BLaER1 treated with 17β-estradiol and CSF1 and Interleukin-3, amounts not matched to agents 10 nM and 100 nM (cell line): ENCODE data around the gene RBPJ.
A peak's percentile ranks its signal among the peaks of the same experiment; 100 is the strongest.

Source experiments
- H3K27ac ChIP-seq, 11 experiments: shearing (Covaris generic); formaldehyde crosslinking; 2 replicates each; pipeline ENCODE4 v1.8.1; 2022
- H3K27me3 ChIP-seq, 11 experiments: shearing (Covaris generic); formaldehyde crosslinking; 2 replicates each; pipeline ENCODE4 v1.8.1; 2022
- H3K36me3 ChIP-seq, 11 experiments: shearing (Covaris generic); formaldehyde crosslinking; 2 replicates each; pipeline ENCODE4 v1.8.1; 2022
- H3K4me1 ChIP-seq, 10 experiments: shearing (Covaris generic); formaldehyde crosslinking; 2 replicates each; pipeline ENCODE4 v1.8.1; 2022
- H3K4me2 ChIP-seq, 11 experiments: shearing (Covaris generic); formaldehyde crosslinking; 2 replicates each; pipeline ENCODE4 v1.8.1; 2022
- H3K4me3 ChIP-seq, 10 experiments: shearing (Covaris generic); formaldehyde crosslinking; 2 replicates each; pipeline ENCODE4 v1.8.1; 2022
- H3K9ac ChIP-seq, 11 experiments: shearing (Covaris generic); formaldehyde crosslinking; 2 replicates each; pipeline ENCODE4 v1.8.1; 2022
- H3K9me3 ChIP-seq, 11 experiments: shearing (Covaris generic); formaldehyde crosslinking; replicated peaks in 1 of 11; 2 replicates each; pipeline ENCODE4 v1.8.1; 2022
- H4K20me1 ChIP-seq, 11 experiments: shearing (Covaris generic); formaldehyde crosslinking; 2 replicates each; pipeline ENCODE4 v1.8.1; 2022
- Cebpa-rat ChIP-seq, 11 experiments: shearing (Covaris generic); IDR thresholded peaks; 2 replicates each; pipeline ENCODE4 v1.8.1; 2022

The RBPJ gene

DNA sequence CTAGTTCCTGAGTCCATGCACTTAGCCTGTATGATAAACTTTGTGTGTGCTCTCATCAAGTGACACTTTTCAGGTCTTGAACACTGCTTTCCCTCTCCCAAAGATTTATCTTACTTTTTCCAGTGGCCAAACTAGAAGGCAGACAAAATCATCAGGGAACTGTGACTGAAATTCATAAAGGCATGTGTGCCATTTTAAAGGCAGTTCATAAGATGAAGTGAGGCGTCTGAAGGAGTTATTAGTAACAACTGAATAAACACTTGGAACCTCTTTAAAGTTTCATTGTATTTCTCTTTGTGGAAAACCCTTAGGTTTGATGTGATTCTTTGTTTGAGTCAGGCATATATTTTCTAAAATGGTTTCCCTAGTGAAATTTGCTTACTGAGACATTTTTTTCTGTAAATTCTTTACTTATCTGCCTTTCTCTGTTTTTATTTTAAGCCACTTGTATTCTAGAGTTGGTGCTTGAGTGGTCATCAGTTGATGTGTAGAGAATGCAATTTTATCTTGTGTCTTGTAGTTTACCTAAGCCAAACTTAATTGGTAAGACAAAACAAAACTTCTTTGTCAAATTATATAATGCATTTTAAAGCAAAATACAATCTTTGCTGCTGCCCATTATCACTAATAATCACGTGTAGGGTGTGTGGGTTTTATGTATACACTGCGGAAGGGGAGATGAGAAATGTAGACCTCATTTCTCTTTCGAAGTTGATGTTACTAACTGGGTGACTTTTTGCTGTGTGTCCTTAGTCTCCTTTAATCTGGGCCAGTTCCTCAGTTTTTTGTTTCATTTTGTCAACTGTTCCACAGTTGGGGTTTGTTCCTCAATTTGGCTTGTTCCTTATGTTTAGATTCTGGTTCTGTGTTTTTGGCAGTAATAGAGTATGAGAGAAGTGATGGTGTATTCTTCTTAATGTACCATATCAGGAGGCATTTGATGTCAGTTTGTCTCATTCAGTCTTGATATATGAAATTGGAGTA is 56.8 kb downstream of the RBPJ start:
- Histone ChIP-seq H3K4me1 (peaks cover 23 to 95% (median 29%) of the 10 kb centered on the region in 10 experiments), H3K4me3 (no peak overlapping the region), H3K9me3 (no peaks in the 10 kb centered on the region), H3K4me2 (peak overlapping the region in 7 of 11 experiments; percentile 2 to 75 (median 37); a peak in 10 of 22 replicates), H3K27ac (0 out of 22 replicates have a peak overlapping the region, but pooled peaks of 3 of the 11 experiments have one; percentile 13 to 18 (median 16)), H3K9ac (no peak overlapping the region), H4K20me1 (peaks cover 97 to 100% (median 100%) of the 10 kb centered on the region in 11 experiments), H3K36me3 (peaks cover 8 to 70% (median 27%) of the 10 kb centered on the region in 11 experiments; a peak in 21 of 22 replicates), H3K27me3 (no peaks in the 10 kb centered on the region)
- TF ChIP-seq Cebpa-rat (IDR thresholded peaks at IDR 0.05) = no peak

GRCh38 chr4:26379837-26380236 is 59.0 kb downstream of the RBPJ start:
- Histone ChIP-seq H3K27ac (no peak overlapping the region), H3K4me2 (peak overlapping the region in 2 of 11 experiments; percentile 5 to 64; a peak in 2 of 22 replicates), H3K9me3 (no peaks in the 10 kb centered on the region), H3K27me3 (no peaks in the 10 kb centered on the region), H4K20me1 (peaks cover 87 to 98% (median 93%) of the 10 kb centered on the region in 11 experiments), H3K4me3 (no peak overlapping the region), H3K4me1 (peaks cover 15 to 93% (median 27%) of the 10 kb centered on the region in 10 experiments; a peak in 18 of 20 replicates), H3K36me3 (peaks cover 8 to 66% (median 22%) of the 10 kb centered on the region in 11 experiments; a peak in 21 of 22 replicates), H3K9ac (no peak overlapping the region)
- no peak for TF ChIP-seq Cebpa-rat (IDR thresholded peaks at IDR 0.05)

DNA sequence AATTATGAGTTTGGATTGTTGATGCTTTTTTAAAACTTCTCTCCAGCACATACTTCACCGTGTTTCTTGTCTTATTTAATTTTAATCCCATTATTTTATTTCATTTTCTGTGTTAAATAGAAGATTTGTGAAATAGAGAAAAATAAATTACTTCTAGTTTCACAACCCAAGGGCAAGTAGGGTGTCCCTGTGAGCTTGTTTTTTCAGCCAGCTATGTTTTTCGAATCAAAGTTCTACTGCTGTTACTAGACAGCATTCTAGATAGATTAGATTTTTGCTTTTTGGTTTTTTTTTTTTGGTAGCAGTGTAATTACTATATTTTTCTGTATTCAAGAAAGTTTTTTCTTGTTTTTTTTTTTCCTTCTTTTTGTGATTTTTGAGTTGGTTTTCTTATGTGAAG is 59.9 kb downstream of the RBPJ start:
- peaks cover 9 to 63% (median 18%) of the 10 kb centered on the region in 11 experiments; a peak in 21 of 22 replicates for H3K36me3 ChIP-seq
- no peak overlapping the region for H3K9ac ChIP-seq
- no peaks in the 10 kb centered on the region for H3K27me3 ChIP-seq
- peaks cover 80 to 98% (median 91%) of the 10 kb centered on the region in 11 experiments for H4K20me1 ChIP-seq
- H3K9me3 ChIP-seq = no peaks in the 10 kb centered on the region
- no peak overlapping the region for H3K4me3 ChIP-seq
- no peak overlapping the region for H3K27ac ChIP-seq
- peak overlapping the region in 1 of 11 experiments; percentile 8; a peak in 1 of 22 replicates for H3K4me2 ChIP-seq
- no peak for TF ChIP-seq Cebpa-rat (IDR thresholded peaks at IDR 0.05)
- peaks cover 15 to 92% (median 27%) of the 10 kb centered on the region in 10 experiments; a peak in 18 of 20 replicates for H3K4me1 ChIP-seq

DNA sequence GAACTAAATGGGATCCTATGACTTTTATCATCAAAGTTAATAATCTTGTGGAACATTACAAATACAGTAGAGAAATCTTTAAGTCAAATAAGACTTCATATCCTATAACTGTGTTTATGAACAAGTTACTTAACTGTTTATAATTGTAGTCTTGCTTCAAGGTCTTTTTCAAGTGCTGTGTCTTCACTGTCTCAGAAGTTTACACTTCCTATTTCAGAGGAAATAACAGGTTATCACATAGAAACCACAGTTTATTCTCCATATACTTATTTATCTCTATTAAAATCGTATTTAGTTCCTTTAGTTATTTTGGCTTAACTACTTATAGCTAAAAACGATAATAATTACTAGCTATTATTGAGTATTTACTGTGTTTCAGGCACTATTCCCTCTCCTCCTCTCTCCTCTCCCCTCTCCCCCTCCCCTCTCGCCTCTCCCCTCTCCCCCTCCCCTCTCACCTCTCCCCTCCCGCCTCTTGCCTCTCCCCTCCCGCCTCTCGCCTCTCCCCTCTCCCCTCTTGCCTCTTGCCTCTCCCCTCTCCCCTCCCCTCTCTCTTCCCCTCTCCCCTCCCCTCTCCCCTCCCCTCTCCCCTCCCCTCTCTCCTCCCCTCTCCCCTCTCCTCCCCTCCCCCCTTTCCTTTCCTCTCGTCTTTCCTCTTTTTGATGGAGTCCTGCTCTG is 63.7 kb downstream of the RBPJ start:
- Histone ChIP-seq H3K36me3 (peaks cover 38 to 84% (median 46%) of the 10 kb centered on the region in 11 experiments), H3K4me2 (no peak overlapping the region), H3K27me3 (no peaks in the 10 kb centered on the region), H3K9me3 (peaks cover 0 to 19% (median 14%) of the 10 kb centered on the region in 11 experiments; a peak in 11 of 22 replicates), H3K4me1 (peaks cover 0 to 81% (median 8%) of the 10 kb centered on the region in 10 experiments; a peak in 11 of 20 replicates), H3K9ac (no peak overlapping the region), H3K4me3 (no peak overlapping the region), H4K20me1 (peaks cover 43 to 98% (median 58%) of the 10 kb centered on the region in 11 experiments), H3K27ac (no peak overlapping the region)
- TF ChIP-seq Cebpa-rat (IDR thresholded peaks at IDR 0.05) = no peak

GRCh38 chr4:26385690-26386089 is 64.9 kb downstream of the RBPJ start:
- H3K4me3 ChIP-seq = no peak overlapping the region
- no peak overlapping the region for H3K27ac ChIP-seq
- H3K9ac ChIP-seq = no peak overlapping the region
- H3K27me3 ChIP-seq = no peaks in the 10 kb centered on the region
- TF ChIP-seq Cebpa-rat (IDR thresholded peaks at IDR 0.05) = no peak
- peaks cover 32 to 98% (median 46%) of the 10 kb centered on the region in 11 experiments for H4K20me1 ChIP-seq
- peaks cover 48 to 86% (median 54%) of the 10 kb centered on the region in 11 experiments for H3K36me3 ChIP-seq
- peaks cover 0 to 82% (median 8%) of the 10 kb centered on the region in 10 experiments; a peak in 11 of 20 replicates for H3K4me1 ChIP-seq
- H3K9me3 ChIP-seq = peaks cover 0 to 19% (median 14%) of the 10 kb centered on the region in 11 experiments; a peak in 11 of 22 replicates
- H3K4me2 ChIP-seq = peak overlapping the region in 3 of 11 experiments; percentile 30 to 38 (median 37); a peak in 5 of 22 replicates

- Histone ChIP-seq H3K4me1 (peaks cover 0 to 76% (median 8%) of the 10 kb centered on the region in 10 experiments; a peak in 11 of 20 replicates), H3K36me3 (peaks cover 53 to 88% (median 61%) of the 10 kb centered on the region in 11 experiments), H3K4me2 (peak overlapping the region in 3 of 11 experiments; percentile 30 to 38 (median 37); a peak in 3 of 22 replicates), H3K27me3 (no peaks in the 10 kb centered on the region), H3K9me3 (peaks cover 0 to 19% (median 14%) of the 10 kb centered on the region in 11 experiments; a peak in 11 of 22 replicates), H3K9ac (no peak overlapping the region), H3K4me3 (no peak overlapping the region), H4K20me1 (peaks cover 25 to 98% (median 39%) of the 10 kb centered on the region in 11 experiments), H3K27ac (no peak overlapping the region)
- no peak for TF ChIP-seq Cebpa-rat (IDR thresholded peaks at IDR 0.05)
Measured at GRCh38 chr4:26386386-26386785, 65.6 kb downstream of the RBPJ start.

DNA sequence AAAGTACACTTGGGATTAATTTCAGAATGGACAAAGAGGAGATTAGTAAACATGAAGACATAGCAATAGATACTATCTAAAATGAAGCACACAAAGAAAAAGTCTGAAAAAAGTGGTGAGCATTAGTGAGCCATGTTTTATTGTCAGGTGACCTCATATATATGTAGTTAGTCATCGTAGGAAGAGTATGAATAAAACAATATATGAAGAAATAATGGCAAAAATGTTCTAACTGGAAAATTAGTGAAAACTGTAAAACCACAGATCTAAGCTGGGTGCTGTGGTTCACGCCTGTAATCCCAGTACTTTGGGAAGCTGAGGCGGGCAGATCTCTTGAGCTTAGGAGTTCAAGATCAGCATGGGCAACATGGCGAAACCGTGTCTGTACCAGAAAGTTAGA is 67.9 kb downstream of the RBPJ start:
- H3K4me1 ChIP-seq = peaks cover 0 to 56% (median 7%) of the 10 kb centered on the region in 10 experiments; a peak in 11 of 20 replicates
- H3K36me3 ChIP-seq = peaks cover 73 to 91% (median 83%) of the 10 kb centered on the region in 11 experiments
- peaks cover 0 to 21% (median 14%) of the 10 kb centered on the region in 11 experiments; a peak in 12 of 22 replicates for H3K9me3 ChIP-seq
- H3K4me2 ChIP-seq = no peak overlapping the region
- no peak overlapping the region for H3K4me3 ChIP-seq
- H3K9ac ChIP-seq = no peak overlapping the region
- H4K20me1 ChIP-seq = peaks cover 3 to 98% (median 20%) of the 10 kb centered on the region in 11 experiments; a peak in 16 of 22 replicates
- no peak overlapping the region for H3K27ac ChIP-seq
- no peak for TF ChIP-seq Cebpa-rat (IDR thresholded peaks at IDR 0.05)
- no peaks in the 10 kb centered on the region for H3K27me3 ChIP-seq

GRCh38 chr4:26397086-26397485 is 76.3 kb downstream of the RBPJ start:
- H3K9ac ChIP-seq = no peak overlapping the region
- H3K9me3 ChIP-seq = peaks cover 0 to 14% (median 0%) of the 10 kb centered on the region in 11 experiments; a peak in 5 of 22 replicates
- H3K36me3 ChIP-seq = peaks cover 60 to 100% (median 86%) of the 10 kb centered on the region in 11 experiments
- no peak overlapping the region for H3K4me3 ChIP-seq
- no peak overlapping the region for H3K4me2 ChIP-seq
- no peak overlapping the region for H3K27ac ChIP-seq
- TF ChIP-seq Cebpa-rat (IDR thresholded peaks at IDR 0.05) = no peak
- no peaks in the 10 kb centered on the region for H3K27me3 ChIP-seq
- H3K4me1 ChIP-seq = peaks cover 0 to 17% (median 9%) of the 10 kb centered on the region in 10 experiments; a peak in 12 of 20 replicates
- H4K20me1 ChIP-seq = peaks cover 0 to 100% (median 4%) of the 10 kb centered on the region in 11 experiments; a peak in 7 of 22 replicates
